GM12865 (cell line): Measurements from ENCODE around the gene ZFP30.

ENCODE experiments used
- DNase-seq: peaks from one replicate; pipeline ENCODE4 v3.0.0; 2010; ENCODE audit warnings: low read depth
- H3K4me3 ChIP-seq: 2 replicates; pipeline ENCODE4 v1.5.1; 2011; ENCODE audit warnings: mild to moderate bottlenecking, low read depth, low read length, control low read depth
- CTCF ChIP-seq: IDR thresholded peaks from 2 replicates; pipeline ENCODE4 v1.5.1; 2011; ENCODE audit warnings: low read length, control low read depth, low read depth, inconsistent platforms; ENCODE audit not compliant: insufficient read depth; ENCODE audit errors: missing control alignments

Gene ZFP30

DNA sequence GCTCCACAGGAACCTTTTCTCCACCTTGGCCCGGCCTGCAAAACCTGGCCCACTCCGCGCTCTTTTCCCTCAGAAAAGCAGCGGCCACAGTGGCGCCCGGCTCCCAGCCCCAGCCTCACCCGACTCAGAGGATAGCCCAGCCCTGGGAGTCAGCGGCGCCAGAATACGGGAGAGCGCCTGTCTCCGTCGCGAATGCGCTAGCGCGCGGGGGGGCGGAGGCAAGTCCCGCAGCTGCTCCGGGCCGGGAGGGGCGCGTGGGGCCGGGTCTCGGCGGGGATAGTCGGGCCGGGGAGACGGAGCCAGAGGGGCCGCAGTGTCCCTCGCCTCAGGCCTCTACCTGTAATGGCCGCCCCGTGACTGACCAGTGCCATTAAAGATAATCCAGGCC is at the start of gene ZFP30:
TSS of gene ZFP30 (minus strand) at position 165 of the 388 bp plus-strand sequence. CDS start 7,643 bp downstream, outside the sequence.
- no peak for TF ChIP-seq CTCF
- peak within 1 kb of the TSS; percentile 99 for H3K4me3 ChIP-seq
- peak; percentile 88 for DNase-seq

GRCh38 chr19:37699057-37699456 is 43.8 kb upstream of the ZFP30 start:
- TF ChIP-seq CTCF, result no peak
- DNase-seq, result no peak

DNA sequence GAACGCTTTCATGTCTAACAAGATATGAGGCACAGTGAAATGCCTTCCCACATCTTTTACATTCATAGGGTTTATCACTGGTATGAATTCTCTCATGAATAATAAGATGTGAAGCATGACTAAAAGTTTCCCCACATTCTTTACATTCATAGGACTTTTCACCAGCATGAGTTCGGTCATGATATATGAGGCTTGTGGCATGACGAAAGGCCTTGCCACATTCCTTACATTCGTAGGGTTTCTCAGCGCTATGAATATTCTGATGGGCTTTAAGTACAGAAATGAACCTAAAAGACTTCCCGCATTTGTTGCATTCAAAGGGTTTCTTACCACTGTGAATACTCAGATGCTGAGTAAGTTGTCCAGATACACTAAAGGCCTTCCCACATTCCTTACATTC is 43.0 kb upstream of the ZFP30 start:
- DNase-seq, result no peak
- H3K4me3 ChIP-seq, result no peak overlapping the region
- TF ChIP-seq CTCF, result no peak

More at GRCh38 chr19:37699057-37699456, 43.8 kb upstream of the ZFP30 start:
- no peak overlapping the region for H3K4me3 ChIP-seq

GRCh38 chr19:37695144-37695899 is 40.1 kb upstream of the ZFP30 start:
- no peak for TF ChIP-seq CTCF
- no peak overlapping the region for H3K4me3 ChIP-seq
- DNase-seq, result no peak

GRCh38 chr19:37692956-37693620 is 37.8 kb upstream of the ZFP30 start:
- no peak for DNase-seq
- no peak overlapping the region for H3K4me3 ChIP-seq
- no peak for TF ChIP-seq CTCF

- H3K4me3 ChIP-seq, result peak overlapping the region; percentile 23; the same call in 1 of the 2 replicates
- peak; percentile 22 for DNase-seq
- TF ChIP-seq CTCF, result no peak
Measured at GRCh38 chr19:37691881-37692504, 36.7 kb upstream of the ZFP30 start.
